SK-N-SH treated with all-trans-retinoic acid at 6 μM for 48 hours (cell line): ENCODE measurements around the gene ZNF619.

Source experiments
- ATAC-seq: fragments of 200-7000 bp; cut with Tn5 transposase; 3 replicates; pipeline ENCODE4 v1.9.1; 2020; ENCODE audit warnings: mild to moderate bottlenecking, moderate library complexity
- ARNTL ChIP-seq: fragments of 450-650 bp; formaldehyde crosslinking; IDR thresholded peaks from 2 replicates; pipeline ENCODE4 v1.5.0; 2020; ENCODE audit warnings: low read depth, mild to moderate bottlenecking, moderate library complexity, borderline replicate concordance
- BACH2 ChIP-seq: fragments of 250-450 bp; sonication (Bioruptor Pico); IDR thresholded peaks from 2 replicates; pipeline ENCODE4 v1.9.0; 2021; ENCODE audit warnings: mild to moderate bottlenecking, borderline replicate concordance
- CSDC2 ChIP-seq: fragments of 250-450 bp; sonication (Bioruptor Pico); IDR thresholded peaks from 2 replicates; pipeline ENCODE4 v1.5.0; 2020; ENCODE audit warnings: mild to moderate bottlenecking, moderate library complexity
- CSRNP3 ChIP-seq: fragments of 250-450 bp; sonication (Bioruptor Pico); IDR thresholded peaks from 2 replicates; pipeline ENCODE4 v1.5.1; 2021; ENCODE audit warnings: mild to moderate bottlenecking, moderate library complexity
- ESRRG ChIP-seq: fragments of 250-450 bp; sonication (Bioruptor Pico); IDR thresholded peaks from 2 replicates; pipeline ENCODE4 v1.6.1; 2021; ENCODE audit warnings: mild to moderate bottlenecking
- GLIS3 ChIP-seq: fragments of 250-450 bp; sonication (Bioruptor Pico); IDR thresholded peaks from 2 replicates; pipeline ENCODE4 v1.5.0; 2020; ENCODE audit warnings: mild to moderate bottlenecking, moderate library complexity
- ISL1 ChIP-seq: fragments of 250-450 bp; sonication (Bioruptor Pico); IDR thresholded peaks from 2 replicates; pipeline ENCODE4 v2.1.2; 2022; ENCODE audit warnings: mild to moderate bottlenecking, moderate library complexity
- OSR1 ChIP-seq: fragments of 250-450 bp; sonication (Bioruptor Pico); IDR thresholded peaks from 2 replicates; pipeline ENCODE4 v1.8.0; 2022; ENCODE audit warnings: moderate library complexity, mild to moderate bottlenecking, inconsistent platforms
- PATZ1 ChIP-seq: fragments of 250-450 bp; sonication (Bioruptor Pico); IDR thresholded peaks from 2 replicates; pipeline ENCODE4 v1.8.0; 2020; ENCODE audit warnings: mild to moderate bottlenecking, moderate library complexity, borderline replicate concordance
- POU6F1 ChIP-seq: fragments of 250-450 bp; sonication (Bioruptor Pico); IDR thresholded peaks from 2 replicates; pipeline ENCODE4 v1.8.0; 2021; ENCODE audit warnings: low read depth, mild to moderate bottlenecking, moderate library complexity, borderline replicate concordance
- RARB ChIP-seq: fragments of 250-450 bp; sonication (Bioruptor Pico); IDR thresholded peaks from 2 replicates; pipeline ENCODE4 v1.8.0; 2021; ENCODE audit warnings: mild to moderate bottlenecking, moderate library complexity
- SNAI2 ChIP-seq: fragments of 250-450 bp; sonication (Bioruptor Pico); IDR thresholded peaks from 2 replicates; pipeline ENCODE4 v1.5.0; 2020; ENCODE audit warnings: mild to moderate bottlenecking, moderate library complexity
- TCF4 ChIP-seq: fragments of 250-450 bp; sonication (Bioruptor Pico); IDR thresholded peaks from 2 replicates; pipeline ENCODE4 v1.8.0; 2021; ENCODE audit warnings: mild to moderate bottlenecking, moderate library complexity, borderline replicate concordance
- TOX ChIP-seq: fragments of 250-450 bp; sonication (Bioruptor Pico); IDR thresholded peaks from 2 replicates; pipeline ENCODE4 v1.8.0; 2021; ENCODE audit warnings: mild to moderate bottlenecking, moderate library complexity, borderline replicate concordance
- ZC3H10 ChIP-seq: fragments of 250-450 bp; sonication (Bioruptor Pico); IDR thresholded peaks from 2 replicates; pipeline ENCODE4 v1.5.1; 2021; ENCODE audit warnings: mild to moderate bottlenecking, moderate library complexity
- ZFP3 ChIP-seq: fragments of 250-450 bp; sonication (Bioruptor Pico); IDR thresholded peaks from 2 replicates; pipeline ENCODE4 v1.5.0; 2020; ENCODE audit warnings: mild to moderate bottlenecking, moderate library complexity
- ZFP30 ChIP-seq: fragments of 450-650 bp; formaldehyde crosslinking; IDR thresholded peaks from 2 replicates; pipeline ENCODE4 v1.5.0; 2022; ENCODE audit warnings: mild to moderate bottlenecking, moderate library complexity
- ZNF565 ChIP-seq: fragments of 450-650 bp; formaldehyde crosslinking; conservative IDR thresholded peaks from 2 replicates; pipeline ENCODE4 v1.5.0; 2020; ENCODE audit warnings: low read depth, mild to moderate bottlenecking, moderate library complexity
- ZNF70 ChIP-seq: fragments of 450-650 bp; formaldehyde crosslinking; IDR thresholded peaks from 2 replicates; pipeline ENCODE4 v1.5.0; 2020; ENCODE audit warnings: mild to moderate bottlenecking, moderate library complexity
- ZNF8 ChIP-seq: fragments of 450-650 bp; formaldehyde crosslinking; IDR thresholded peaks from 2 replicates; pipeline ENCODE4 v1.5.0; 2020; ENCODE audit warnings: mild to moderate bottlenecking, moderate library complexity
- TF ChIP-seq, protein P1 (sequence below): fragments of 250-450 bp; sonication (Bioruptor Pico); IDR thresholded peaks from 2 replicates; pipeline ENCODE4 v1.5.0; 2020; ENCODE audit warnings: mild to moderate bottlenecking, moderate library complexity

ZNF619 gene

GRCh38 chr3:40511031-40511718, 34.3 kb downstream of the ZNF619 start:
- TF ChIP-seq ISL1 (CRISPR knock-in tag), result no peak
- no peak for TF ChIP-seq PATZ1 (CRISPR knock-in tag)
- TF ChIP-seq GLIS3 (CRISPR knock-in tag), result no peak
- no peak for TF ChIP-seq ZNF70
- no peak for TF ChIP-seq POU6F1
- TF ChIP-seq TOX (CRISPR knock-in tag), result no peak
- no peak for TF ChIP-seq RARB (CRISPR knock-in tag)
- ATAC-seq, result no peak

DNA sequence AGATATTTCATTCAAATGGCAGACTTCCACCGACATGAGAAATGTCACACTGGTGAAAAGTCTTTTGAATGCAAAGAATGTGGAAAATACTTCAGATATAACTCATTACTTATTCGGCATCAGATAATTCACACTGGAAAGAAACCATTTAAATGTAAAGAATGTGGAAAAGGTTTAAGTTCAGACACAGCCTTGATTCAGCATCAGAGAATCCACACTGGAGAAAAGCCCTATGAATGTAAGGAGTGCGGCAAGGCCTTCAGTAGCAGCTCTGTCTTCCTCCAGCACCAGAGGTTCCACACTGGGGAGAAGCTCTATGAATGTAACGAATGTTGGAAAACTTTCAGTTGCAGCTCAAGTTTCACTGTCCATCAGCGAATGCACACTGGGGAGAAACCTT, 39.3 kb downstream of the ZNF619 start:
- TF ChIP-seq SNAI2 (CRISPR knock-in tag), result no peak
- no peak for TF ChIP-seq ZFP30 (CRISPR knock-in tag)
- no peak for TF ChIP-seq POU6F1
- no peak for TF ChIP-seq ESRRG
- no peak for TF ChIP-seq ZC3H10 (CRISPR knock-in tag)
- no peak for TF ChIP-seq TCF4 (CRISPR knock-in tag)
- no peak for TF ChIP-seq OSR1 (CRISPR knock-in tag)
- no peak for TF ChIP-seq ZNF70
- TF ChIP-seq, protein P1, sequence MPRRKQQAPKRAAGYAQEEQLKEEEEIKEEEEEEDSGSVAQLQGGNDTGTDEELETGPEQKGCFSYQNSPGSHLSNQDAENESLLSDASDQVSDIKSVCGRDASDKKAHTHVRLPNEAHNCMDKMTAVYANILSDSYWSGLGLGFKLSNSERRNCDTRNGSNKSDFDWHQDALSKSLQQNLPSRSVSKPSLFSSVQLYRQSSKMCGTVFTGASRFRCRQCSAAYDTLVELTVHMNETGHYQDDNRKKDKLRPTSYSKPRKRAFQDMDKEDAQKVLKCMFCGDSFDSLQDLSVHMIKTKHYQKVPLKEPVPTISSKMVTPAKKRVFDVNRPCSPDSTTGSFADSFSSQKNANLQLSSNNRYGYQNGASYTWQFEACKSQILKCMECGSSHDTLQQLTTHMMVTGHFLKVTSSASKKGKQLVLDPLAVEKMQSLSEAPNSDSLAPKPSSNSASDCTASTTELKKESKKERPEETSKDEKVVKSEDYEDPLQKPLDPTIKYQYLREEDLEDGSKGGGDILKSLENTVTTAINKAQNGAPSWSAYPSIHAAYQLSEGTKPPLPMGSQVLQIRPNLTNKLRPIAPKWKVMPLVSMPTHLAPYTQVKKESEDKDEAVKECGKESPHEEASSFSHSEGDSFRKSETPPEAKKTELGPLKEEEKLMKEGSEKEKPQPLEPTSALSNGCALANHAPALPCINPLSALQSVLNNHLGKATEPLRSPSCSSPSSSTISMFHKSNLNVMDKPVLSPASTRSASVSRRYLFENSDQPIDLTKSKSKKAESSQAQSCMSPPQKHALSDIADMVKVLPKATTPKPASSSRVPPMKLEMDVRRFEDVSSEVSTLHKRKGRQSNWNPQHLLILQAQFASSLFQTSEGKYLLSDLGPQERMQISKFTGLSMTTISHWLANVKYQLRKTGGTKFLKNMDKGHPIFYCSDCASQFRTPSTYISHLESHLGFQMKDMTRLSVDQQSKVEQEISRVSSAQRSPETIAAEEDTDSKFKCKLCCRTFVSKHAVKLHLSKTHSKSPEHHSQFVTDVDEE, result no peak
- TF ChIP-seq CSRNP3 (CRISPR knock-in tag), result no peak
- TF ChIP-seq ZFP3 (CRISPR knock-in tag), result no peak
- TF ChIP-seq CSDC2, result no peak
- no peak for TF ChIP-seq RARB (CRISPR knock-in tag)
- TF ChIP-seq ARNTL (CRISPR knock-in tag), result no peak
- TF ChIP-seq ZNF8 (CRISPR knock-in tag), result no peak
- no peak for TF ChIP-seq ISL1 (CRISPR knock-in tag)
- no peak for TF ChIP-seq PATZ1 (CRISPR knock-in tag)
- TF ChIP-seq GLIS3 (CRISPR knock-in tag), result no peak
- TF ChIP-seq BACH2 (CRISPR knock-in tag), result no peak
- TF ChIP-seq ZNF565, result no peak
- peak; percentile 66 for ATAC-seq
